Activated naive CD4-positive, alpha-beta T cell treated with anti-CD3 and anti-CD28 coated beads, Interleukin-2, amount 10 ng/mL, durations not matched to agents 7 days and 5 days (primary cell): ENCODE measurements around the gene GNA14.

Source experiments
- CTCF ChIA-PET: fragments of 350-600 bp; sonication (Branson Sonifier 250); formaldehyde crosslinking; loops from one replicate; lab custom pipeline; 2021; ENCODE audit warnings: antibody characterized with exemption; lab: Charles Lee
- DNase-seq: peaks from one replicate; pipeline ENCODE4 v3.0.0-alpha.2; 2020
- H3K27ac Mint-ChIP-seq: one replicate; pipeline ENCODE4 v1.8.0; 2021; ENCODE audit warnings: mild to moderate bottlenecking, moderate library complexity, mixed read lengths
- H3K27me3 Mint-ChIP-seq: one replicate; pipeline ENCODE4 v1.8.0; 2021; ENCODE audit warnings: mild to moderate bottlenecking, mixed read lengths
- H3K36me3 Mint-ChIP-seq: one replicate; pipeline ENCODE4 v1.8.0; 2021; ENCODE audit warnings: mixed read lengths
- H3K4me1 Mint-ChIP-seq: one replicate; pipeline ENCODE4 v1.8.0; 2021; ENCODE audit warnings: mixed read lengths
- H3K4me3 Mint-ChIP-seq: one replicate; pipeline ENCODE4 v1.8.0; 2021; ENCODE audit warnings: mild to moderate bottlenecking, moderate library complexity, mixed read lengths
- H3K9me3 Mint-ChIP-seq: one replicate; pipeline ENCODE4 v1.8.0; 2021; ENCODE audit warnings: mixed read lengths

Gene GNA14

DNA sequence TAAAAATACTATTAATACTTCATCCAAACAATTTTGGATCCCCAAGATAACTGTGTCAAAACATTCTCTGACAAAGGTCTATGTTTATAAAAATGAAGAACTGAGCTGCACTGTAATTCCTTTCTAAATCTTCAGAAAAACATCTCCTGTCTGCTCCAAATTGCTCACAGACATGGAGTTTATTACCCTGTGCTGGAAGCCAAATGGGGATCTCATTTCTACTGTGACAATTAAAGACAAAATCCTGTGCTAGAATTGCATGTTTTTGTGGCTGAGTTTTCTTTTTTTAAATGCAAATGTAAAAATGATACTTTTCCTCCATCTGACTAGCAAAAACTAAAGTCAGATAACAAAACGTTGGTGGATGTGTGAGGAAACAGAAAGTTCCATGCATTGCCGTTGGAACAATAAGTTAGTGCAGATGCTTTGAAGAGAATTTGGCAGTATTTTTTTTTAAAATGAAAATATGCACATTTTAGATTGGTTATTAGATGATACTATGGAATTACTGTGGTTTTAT lies 93.5 kb downstream of the GNA14 start:
- H3K36me3 Mint-ChIP-seq: no peaks in the 10 kb centered on the region
- CTCF ChIA-PET: no interaction called here

DNA sequence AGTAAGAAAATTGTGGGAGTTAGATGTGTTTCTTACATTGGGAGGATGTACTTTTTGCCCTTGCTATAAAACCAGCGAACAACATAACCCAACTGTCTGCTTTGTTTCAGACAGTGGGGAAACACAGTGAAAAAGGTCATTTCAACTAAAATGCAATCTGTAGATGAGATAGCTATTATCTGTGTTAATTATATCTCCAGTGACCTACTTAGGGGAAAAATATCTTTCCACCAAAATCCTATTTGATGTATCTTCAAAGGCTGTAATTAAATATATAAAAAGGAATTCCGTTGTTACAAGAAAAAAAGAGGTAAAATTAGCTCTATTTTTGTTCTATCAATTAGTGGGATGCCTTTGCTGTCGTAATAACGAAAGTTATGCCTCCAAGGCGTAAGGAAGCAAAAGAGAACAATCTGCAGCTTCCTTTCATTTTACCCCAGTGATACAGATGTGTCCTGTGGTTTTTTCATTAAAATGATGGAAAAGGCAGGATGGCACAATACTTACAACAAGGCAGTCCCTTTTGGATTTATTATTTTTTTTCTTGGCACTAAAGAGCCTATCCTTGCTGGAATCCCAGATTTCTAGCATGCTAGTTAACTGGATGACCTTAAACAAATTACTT lies 100.9 kb downstream of the GNA14 start:
- no peaks in the 10 kb centered on the region for H3K4me1 Mint-ChIP-seq
- H3K27me3 Mint-ChIP-seq: no peaks in the 10 kb centered on the region
- no peak overlapping the region for H3K4me3 Mint-ChIP-seq
- H3K36me3 Mint-ChIP-seq: no peaks in the 10 kb centered on the region
- no peak overlapping the region for H3K27ac Mint-ChIP-seq
- CTCF ChIA-PET: no interaction called here
- DNase-seq: no peak
- peaks cover 6% of the 10 kb centered on the region for H3K9me3 Mint-ChIP-seq

More for the DNA sequence above, 93.5 kb downstream of the GNA14 start:
- Mint-ChIP-seq H3K4me1 (no peaks in the 10 kb centered on the region), H3K27me3 (peaks cover 7% of the 10 kb centered on the region), H3K27ac (no peak overlapping the region), H3K4me3 (no peak overlapping the region), H3K9me3 (no peaks in the 10 kb centered on the region)
- no peak for DNase-seq

DNA sequence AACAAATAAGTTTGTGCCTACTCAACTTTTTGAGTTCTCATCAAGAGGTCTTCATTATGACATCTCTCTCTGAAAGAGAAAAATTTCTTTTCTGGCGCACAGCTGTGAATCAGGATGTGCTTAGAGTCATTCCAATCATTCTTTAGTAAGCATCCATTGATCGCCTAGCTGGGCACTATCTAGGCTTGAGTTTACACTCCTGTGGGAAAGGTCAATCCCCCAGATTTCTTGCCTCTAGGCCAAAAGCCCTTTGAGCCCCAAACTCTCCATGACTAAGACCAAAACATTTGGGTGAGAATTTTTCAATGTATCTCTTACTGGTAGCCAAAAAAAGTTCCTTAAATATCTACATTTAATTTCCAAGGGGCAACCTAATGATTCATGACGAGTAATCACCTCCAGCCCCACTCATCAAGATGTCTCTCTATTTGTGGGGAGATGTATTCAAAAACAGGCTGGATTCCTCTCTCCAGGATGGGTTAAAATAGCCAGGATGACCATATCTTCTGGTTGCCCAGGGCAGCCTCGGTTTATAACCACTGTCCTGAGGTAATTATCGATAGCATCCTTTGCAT lies 101.7 kb downstream of the GNA14 start:
- no peak overlapping the region for H3K27ac Mint-ChIP-seq
- DNase-seq: no peak
- H3K27me3 Mint-ChIP-seq: no peaks in the 10 kb centered on the region
- CTCF ChIA-PET: no interaction called here
- H3K4me3 Mint-ChIP-seq: no peak overlapping the region
- peaks cover 2% of the 10 kb centered on the region for H3K36me3 Mint-ChIP-seq
- H3K4me1 Mint-ChIP-seq: no peaks in the 10 kb centered on the region
- H3K9me3 Mint-ChIP-seq: peaks cover 10% of the 10 kb centered on the region

DNA sequence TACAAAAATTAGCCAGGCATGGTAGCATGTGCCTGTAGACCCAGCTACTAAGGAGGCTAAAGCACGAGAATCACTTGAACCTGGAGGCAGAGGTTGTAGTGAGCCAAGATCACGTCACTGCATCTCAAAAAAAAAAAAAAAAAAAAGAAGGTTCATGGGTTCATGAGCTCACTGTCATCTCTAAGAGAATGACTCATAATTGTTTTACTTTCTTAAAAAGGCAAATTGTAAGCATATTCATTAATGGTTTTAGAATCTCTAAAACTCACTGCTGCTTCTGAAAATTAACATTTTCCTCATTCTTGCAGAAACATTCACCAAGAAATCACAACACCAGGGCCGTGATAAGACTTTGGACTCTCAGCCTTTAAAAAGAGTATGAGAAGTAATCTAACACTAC lies 103.6 kb downstream of the GNA14 start:
- H3K4me3 Mint-ChIP-seq: no peak overlapping the region
- H3K9me3 Mint-ChIP-seq: peaks cover 24% of the 10 kb centered on the region
- no peak for DNase-seq

GRCh38 chr9:77543131-77543822 lies 104.8 kb downstream of the GNA14 start:
- no peak overlapping the region for H3K27ac Mint-ChIP-seq
- no peaks in the 10 kb centered on the region for H3K27me3 Mint-ChIP-seq
- H3K4me3 Mint-ChIP-seq: no peak overlapping the region
- H3K36me3 Mint-ChIP-seq: peaks cover 2% of the 10 kb centered on the region
- peaks cover 24% of the 10 kb centered on the region for H3K9me3 Mint-ChIP-seq
- H3K4me1 Mint-ChIP-seq: no peaks in the 10 kb centered on the region
- DNase-seq: no peak
- CTCF ChIA-PET: no interaction called here

More for the DNA sequence above, 103.6 kb downstream of the GNA14 start:
- H3K27ac Mint-ChIP-seq: no peak overlapping the region
- no peaks in the 10 kb centered on the region for H3K4me1 Mint-ChIP-seq
- CTCF ChIA-PET: interaction anchor here (0.7 kb wide), 1 partner anchor 19 kb away, joined by 3 read pairs; no protein-coding TSS in a partner anchor
- peaks cover 2% of the 10 kb centered on the region for H3K36me3 Mint-ChIP-seq
- no peaks in the 10 kb centered on the region for H3K27me3 Mint-ChIP-seq

- Mint-ChIP-seq H3K36me3 (peaks cover 2% of the 10 kb centered on the region), H3K27ac (no peak overlapping the region), H3K9me3 (peaks cover 24% of the 10 kb centered on the region), H3K4me3 (no peak overlapping the region), H3K27me3 (no peaks in the 10 kb centered on the region), H3K4me1 (no peaks in the 10 kb centered on the region)
- CTCF ChIA-PET: no interaction called here
- DNase-seq: no peak
These were observed 106.5 kb downstream of the GNA14 start for GRCh38 chr9:77541600-77541999.

- Mint-ChIP-seq H3K4me3 (no peak overlapping the region), H3K27ac (no peak overlapping the region), H3K27me3 (no peaks in the 10 kb centered on the region), H3K4me1 (no peaks in the 10 kb centered on the region), H3K36me3 (peaks cover 2% of the 10 kb centered on the region), H3K9me3 (peaks cover 24% of the 10 kb centered on the region)
- CTCF ChIA-PET: no interaction called here
- DNase-seq: no peak
These were observed 107.1 kb downstream of the GNA14 start for GRCh38 chr9:77541055-77541454.

DNA sequence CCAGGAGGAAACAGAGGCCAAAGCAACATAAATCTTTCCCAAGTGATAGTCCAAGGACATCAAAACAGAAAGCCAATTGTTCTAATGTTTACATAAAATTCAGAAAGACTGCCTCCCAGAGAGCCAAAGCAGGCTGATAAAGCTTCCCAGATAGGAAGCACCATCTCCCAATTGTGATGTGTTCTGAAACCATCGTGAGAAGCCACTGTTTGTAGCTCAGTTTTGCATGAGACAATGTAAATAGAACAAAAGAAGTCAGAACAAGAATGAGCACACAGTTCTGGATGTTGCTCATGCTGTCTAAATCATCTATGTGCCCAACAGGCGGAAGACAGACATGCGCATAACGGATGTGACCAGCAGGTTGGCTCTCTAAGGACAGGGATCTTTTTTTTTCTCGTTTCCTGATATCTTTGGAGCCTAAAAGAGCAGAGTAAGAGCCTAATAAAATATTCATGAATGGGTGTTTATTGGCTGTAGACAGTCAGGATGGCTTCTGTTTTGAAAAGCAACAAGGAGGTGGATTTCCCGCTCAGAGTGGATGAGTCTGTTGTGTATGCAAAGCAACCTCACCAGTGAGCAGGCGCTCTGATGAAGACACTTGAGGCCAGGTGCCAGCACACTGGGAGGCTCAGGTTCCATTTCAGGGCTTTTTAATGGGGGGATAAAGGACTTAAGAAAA lies 113.6 kb downstream of the GNA14 start:
- Mint-ChIP-seq H3K9me3 (no peaks in the 10 kb centered on the region), H3K4me1 (no peaks in the 10 kb centered on the region), H3K36me3 (no peaks in the 10 kb centered on the region), H3K4me3 (no peak overlapping the region), H3K27ac (no peak overlapping the region), H3K27me3 (peaks cover 3% of the 10 kb centered on the region)
- DNase-seq: no peak
- CTCF ChIA-PET: no interaction called here

GRCh38 chr9:77533671-77534070 lies 114.5 kb downstream of the GNA14 start:
- CTCF ChIA-PET: no interaction called here
- peaks cover 3% of the 10 kb centered on the region for H3K27me3 Mint-ChIP-seq
- no peaks in the 10 kb centered on the region for H3K4me1 Mint-ChIP-seq
- no peak overlapping the region for H3K4me3 Mint-ChIP-seq
- no peaks in the 10 kb centered on the region for H3K36me3 Mint-ChIP-seq
- H3K27ac Mint-ChIP-seq: no peak overlapping the region
- no peak for DNase-seq
- H3K9me3 Mint-ChIP-seq: no peaks in the 10 kb centered on the region

DNA sequence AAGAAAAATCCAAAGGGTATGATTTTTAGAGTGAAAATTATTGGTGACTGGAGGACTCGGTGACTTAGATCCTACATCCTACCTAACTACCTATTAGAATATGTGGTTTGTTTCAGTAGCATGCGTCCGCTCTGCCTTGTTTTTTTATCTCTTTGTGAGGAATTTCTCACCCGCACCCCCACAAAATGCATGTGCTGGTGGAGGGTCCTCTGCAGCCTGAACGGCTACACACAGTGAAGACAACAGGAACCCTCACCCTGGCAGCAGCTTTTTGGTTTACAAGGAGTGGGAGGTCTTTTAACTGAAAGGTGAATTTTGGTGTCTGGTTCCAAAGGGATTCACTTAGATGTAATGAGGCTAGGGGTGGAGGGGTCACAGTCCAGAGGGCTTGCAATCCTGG lies 115.5 kb downstream of the GNA14 start:
- no peaks in the 10 kb centered on the region for H3K36me3 Mint-ChIP-seq
- H3K9me3 Mint-ChIP-seq: no peaks in the 10 kb centered on the region
- peaks cover 3% of the 10 kb centered on the region for H3K27me3 Mint-ChIP-seq
- CTCF ChIA-PET: no interaction called here
- no peak for DNase-seq
- no peak overlapping the region for H3K27ac Mint-ChIP-seq
- H3K4me3 Mint-ChIP-seq: no peak overlapping the region
- H3K4me1 Mint-ChIP-seq: no peaks in the 10 kb centered on the region

DNA sequence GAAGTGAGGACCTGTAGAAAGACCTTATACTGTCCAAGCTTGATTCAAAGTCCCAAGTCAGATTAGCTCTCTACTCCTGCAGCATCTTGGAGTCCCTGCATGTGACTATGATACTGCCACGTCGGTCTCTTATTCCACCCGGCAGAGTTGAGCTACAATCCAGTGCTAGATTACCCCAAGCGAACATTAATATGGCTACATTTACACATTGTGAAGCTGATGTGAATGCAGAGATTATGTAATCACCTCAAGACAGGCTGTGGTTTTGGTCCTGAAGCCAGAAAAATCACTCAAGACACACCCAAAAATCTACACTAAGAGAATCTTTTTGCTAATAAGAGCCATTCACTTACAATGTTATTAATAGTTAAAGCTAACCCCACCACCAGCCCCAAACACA lies 116.7 kb downstream of the GNA14 start:
- no peak overlapping the region for H3K4me3 Mint-ChIP-seq
- CTCF ChIA-PET: no interaction called here
- H3K27ac Mint-ChIP-seq: no peak overlapping the region
- no peaks in the 10 kb centered on the region for H3K9me3 Mint-ChIP-seq
- DNase-seq: no peak
- no peaks in the 10 kb centered on the region for H3K36me3 Mint-ChIP-seq
- peaks cover 3% of the 10 kb centered on the region for H3K27me3 Mint-ChIP-seq
- no peaks in the 10 kb centered on the region for H3K4me1 Mint-ChIP-seq

GRCh38 chr9:77523891-77524290 lies 124.2 kb downstream of the GNA14 start:
- Mint-ChIP-seq H3K4me3 (no peak overlapping the region), H3K27ac (no peak overlapping the region), H3K4me1 (no peaks in the 10 kb centered on the region), H3K36me3 (no peaks in the 10 kb centered on the region), H3K9me3 (no peaks in the 10 kb centered on the region), H3K27me3 (peaks cover 8% of the 10 kb centered on the region)
- CTCF ChIA-PET: no interaction called here
- DNase-seq: no peak

DNA sequence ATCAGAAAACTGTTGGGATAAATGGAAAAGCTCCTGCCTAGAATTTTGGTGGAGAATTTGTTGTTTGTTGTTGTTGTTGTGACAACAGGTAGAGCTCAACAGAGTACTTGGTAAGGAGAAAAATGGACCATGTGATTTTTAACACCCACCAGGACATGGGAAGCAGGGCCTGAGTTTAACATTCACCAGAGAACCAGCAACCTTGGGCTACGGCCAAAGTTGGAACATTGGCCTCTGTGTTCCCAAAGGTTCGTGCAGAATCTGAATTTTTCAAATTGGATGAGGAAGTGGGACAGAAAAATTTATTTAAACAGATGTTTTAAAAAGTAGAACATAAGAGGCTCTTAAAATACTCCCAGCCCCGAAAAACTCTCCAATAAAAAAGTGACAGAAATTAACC lies 127.0 kb downstream of the GNA14 start:
- Mint-ChIP-seq H3K4me1 (no peaks in the 10 kb centered on the region), H3K27me3 (peaks cover 5% of the 10 kb centered on the region), H3K4me3 (no peak overlapping the region), H3K27ac (no peak overlapping the region), H3K36me3 (no peaks in the 10 kb centered on the region), H3K9me3 (no peaks in the 10 kb centered on the region)
- no peak for DNase-seq
- CTCF ChIA-PET: no interaction called here

GRCh38 chr9:77518688-77519087 lies 129.4 kb downstream of the GNA14 start:
- DNase-seq: no peak
- CTCF ChIA-PET: interaction anchor here (1.2 kb wide), 1 partner anchor 85 kb away, joined by 3 read pairs; no protein-coding TSS in a partner anchor
- H3K4me3 Mint-ChIP-seq: no peak overlapping the region
- no peaks in the 10 kb centered on the region for H3K36me3 Mint-ChIP-seq
- peaks cover 12% of the 10 kb centered on the region for H3K27me3 Mint-ChIP-seq
- H3K9me3 Mint-ChIP-seq: no peaks in the 10 kb centered on the region
- no peak overlapping the region for H3K27ac Mint-ChIP-seq
- peaks cover 4% of the 10 kb centered on the region for H3K4me1 Mint-ChIP-seq
